Activated T-cell treated with anti-CD3 and anti-CD28 coated beads, Interleukin-2, amount 50 U/mL, for 24 hours (primary cell): Measurements from ENCODE around the gene CACTIN.

Source experiments
- DNase-seq: peaks from one replicate; pipeline ENCODE4 v3.0.0-alpha.2; 2020
- H3K27ac Mint-ChIP-seq: 2 replicates; pipeline ENCODE4 v1.8.0; 2020; ENCODE audit warnings: mild to moderate bottlenecking, mixed read lengths
- H3K27me3 Mint-ChIP-seq: 2 replicates; pipeline ENCODE4 v1.8.0; 2020; ENCODE audit warnings: mixed read lengths
- H3K36me3 Mint-ChIP-seq: 2 replicates; pipeline ENCODE4 v1.8.0; 2020; ENCODE audit warnings: low read depth, mixed read lengths
- H3K4me1 Mint-ChIP-seq: 2 replicates; pipeline ENCODE4 v1.8.0; 2020; ENCODE audit warnings: low read depth, mixed read lengths
- H3K4me3 Mint-ChIP-seq: 2 replicates; pipeline ENCODE4 v1.8.0; 2020; ENCODE audit warnings: mild to moderate bottlenecking, moderate library complexity, mixed read lengths
- H3K9me3 Mint-ChIP-seq: 2 replicates; pipeline ENCODE4 v1.8.0; 2020; ENCODE audit warnings: mixed read lengths

The CACTIN gene

DNA sequence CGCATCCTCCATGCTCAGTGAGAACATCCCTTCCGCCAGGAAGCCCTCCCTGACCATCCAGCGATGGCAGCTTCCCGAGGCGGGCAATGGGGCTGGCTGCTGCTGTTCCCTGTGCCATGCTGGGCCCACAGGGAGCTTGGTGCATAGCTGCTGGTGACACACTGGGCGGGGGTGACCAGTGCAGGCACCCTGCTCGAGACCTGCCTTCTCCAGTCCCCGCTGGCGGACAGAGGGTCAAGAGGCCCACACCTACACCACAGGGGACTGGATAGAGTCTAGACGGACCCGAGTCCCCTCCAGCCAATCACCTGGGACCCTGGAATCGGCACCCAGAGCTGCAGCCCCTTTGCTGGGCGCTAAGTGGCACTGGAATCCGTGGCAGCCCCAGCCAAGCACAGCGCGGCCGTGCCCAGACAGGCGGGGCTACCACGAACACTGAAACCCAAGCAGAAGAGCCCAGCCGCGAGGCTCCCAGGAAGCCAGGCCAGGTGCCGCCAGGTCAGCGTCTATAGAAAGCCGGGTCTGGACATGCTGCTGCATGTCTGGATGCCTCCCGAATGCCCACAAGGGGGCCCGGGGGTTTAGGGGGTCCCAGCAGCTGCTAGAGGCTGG lies 11.0 kb downstream of the CACTIN start:
- no peaks in the 10 kb centered on the region for H3K27me3 Mint-ChIP-seq
- peaks cover 61% of the 10 kb centered on the region for H3K36me3 Mint-ChIP-seq
- no peak overlapping the region for H3K4me3 Mint-ChIP-seq

DNA sequence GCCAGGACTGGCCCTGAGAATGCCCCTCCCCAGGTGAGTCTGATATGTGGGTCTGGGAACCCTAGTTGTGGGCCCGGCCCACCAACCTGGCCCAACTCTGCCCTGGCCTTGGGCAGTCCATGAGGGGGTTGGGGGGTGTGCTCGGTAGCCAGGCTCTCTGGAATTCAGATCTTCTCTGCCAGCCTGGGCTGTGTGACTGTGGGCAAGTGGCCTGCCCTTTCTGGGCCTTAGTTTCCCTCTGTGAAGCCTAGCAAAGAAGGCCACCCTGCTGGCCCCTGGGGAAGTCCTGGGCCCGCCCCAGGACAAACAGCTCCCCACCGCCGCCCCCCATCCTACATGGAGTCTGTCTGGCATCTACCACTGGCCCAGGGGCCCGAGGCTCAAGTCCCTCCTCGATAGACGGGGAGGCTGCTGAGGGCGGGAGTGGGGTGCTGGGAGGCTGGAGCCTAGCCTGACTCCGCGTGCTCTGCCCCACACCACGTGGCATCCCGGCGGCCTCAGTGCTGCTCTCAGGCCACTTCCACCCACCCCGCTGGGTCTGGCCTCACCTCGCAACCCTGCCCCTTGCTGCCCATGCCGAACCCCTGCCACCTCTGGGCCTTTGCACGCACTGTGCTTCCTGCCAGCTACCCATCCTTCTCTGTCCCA lies 11.6 kb downstream of the CACTIN start:
- no peak overlapping the region for H3K27ac Mint-ChIP-seq
- H3K27me3 Mint-ChIP-seq, result no peaks in the 10 kb centered on the region
- no peak for DNase-seq
- H3K4me3 Mint-ChIP-seq, result no peak overlapping the region
- peaks cover 66% of the 10 kb centered on the region for H3K36me3 Mint-ChIP-seq
- H3K4me1 Mint-ChIP-seq, result peaks cover 9% of the 10 kb centered on the region
- no peaks in the 10 kb centered on the region for H3K9me3 Mint-ChIP-seq

More for the DNA sequence above, 11.0 kb downstream of the CACTIN start:
- Mint-ChIP-seq H3K4me1 (peaks cover 9% of the 10 kb centered on the region), H3K27ac (no peak overlapping the region), H3K9me3 (no peaks in the 10 kb centered on the region)
- DNase-seq, result no peak

GRCh38 chr19:3613818-3614661 lies 12.6 kb downstream of the CACTIN start:
- Mint-ChIP-seq H3K27me3 (no peaks in the 10 kb centered on the region), H3K4me1 (peaks cover 9% of the 10 kb centered on the region), H3K4me3 (no peak overlapping the region), H3K27ac (no peak overlapping the region), H3K9me3 (no peaks in the 10 kb centered on the region), H3K36me3 (peaks cover 63% of the 10 kb centered on the region)
- DNase-seq, result no peak

GRCh38 chr19:3612901-3613741 lies 13.5 kb downstream of the CACTIN start:
- no peak overlapping the region for H3K4me3 Mint-ChIP-seq
- peaks cover 2% of the 10 kb centered on the region for H3K27me3 Mint-ChIP-seq
- H3K27ac Mint-ChIP-seq, result no peak overlapping the region
- no peaks in the 10 kb centered on the region for H3K9me3 Mint-ChIP-seq
- peaks cover 9% of the 10 kb centered on the region for H3K4me1 Mint-ChIP-seq
- DNase-seq, result no peak
- H3K36me3 Mint-ChIP-seq, result peaks cover 55% of the 10 kb centered on the region

DNA sequence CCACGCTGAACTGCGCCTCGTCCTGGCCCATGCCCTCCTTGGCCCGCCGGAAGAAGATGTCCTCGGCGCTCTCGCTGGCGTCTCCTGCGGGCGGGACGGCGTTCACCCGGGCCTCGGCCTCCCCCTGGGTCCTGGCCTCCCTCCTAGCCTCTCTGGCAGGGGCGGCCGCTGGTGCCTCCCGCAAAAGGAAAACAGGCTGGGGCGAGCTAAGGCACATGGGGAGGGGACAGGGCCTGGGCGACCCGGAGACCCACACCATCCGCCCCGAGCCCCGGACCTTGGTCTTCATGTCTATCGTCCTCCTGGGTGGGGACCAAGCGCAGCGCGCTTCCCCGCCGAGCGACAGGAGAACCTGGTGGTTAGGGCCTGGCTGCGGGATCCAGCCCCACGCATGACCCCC lies 14.3 kb downstream of the CACTIN start:
- Mint-ChIP-seq H3K4me3 (no peak overlapping the region), H3K9me3 (no peaks in the 10 kb centered on the region), H3K27me3 (peaks cover 7% of the 10 kb centered on the region), H3K4me1 (peaks cover 7% of the 10 kb centered on the region), H3K36me3 (peaks cover 49% of the 10 kb centered on the region), H3K27ac (no peak overlapping the region)
- DNase-seq, result no peak

DNA sequence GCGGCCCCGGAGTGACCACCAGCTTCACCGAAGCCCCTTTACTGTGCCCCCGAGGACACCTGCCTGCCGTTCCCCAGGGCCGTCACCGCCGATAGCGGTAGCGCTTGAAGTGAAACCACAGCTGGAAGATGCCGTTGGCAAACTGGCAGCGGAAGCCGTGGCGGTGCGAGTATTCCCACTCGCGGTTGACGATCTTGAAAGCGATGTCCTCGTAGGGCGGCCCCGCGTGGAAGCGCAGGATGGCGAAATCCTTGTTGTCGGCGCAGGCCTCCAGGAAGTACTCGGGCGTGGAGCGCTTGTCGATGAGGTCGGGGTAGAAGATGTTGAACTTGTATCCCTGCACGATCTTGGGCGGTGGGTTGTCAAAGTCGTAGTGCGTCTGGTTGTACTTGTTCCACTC lies 14.7 kb downstream of the CACTIN start:
- no peak overlapping the region for H3K4me3 Mint-ChIP-seq
- H3K27ac Mint-ChIP-seq, result no peak overlapping the region
- H3K9me3 Mint-ChIP-seq, result no peaks in the 10 kb centered on the region
- peaks cover 44% of the 10 kb centered on the region for H3K36me3 Mint-ChIP-seq
- no peak for DNase-seq
- peaks cover 10% of the 10 kb centered on the region for H3K27me3 Mint-ChIP-seq
- peaks cover 7% of the 10 kb centered on the region for H3K4me1 Mint-ChIP-seq

DNA sequence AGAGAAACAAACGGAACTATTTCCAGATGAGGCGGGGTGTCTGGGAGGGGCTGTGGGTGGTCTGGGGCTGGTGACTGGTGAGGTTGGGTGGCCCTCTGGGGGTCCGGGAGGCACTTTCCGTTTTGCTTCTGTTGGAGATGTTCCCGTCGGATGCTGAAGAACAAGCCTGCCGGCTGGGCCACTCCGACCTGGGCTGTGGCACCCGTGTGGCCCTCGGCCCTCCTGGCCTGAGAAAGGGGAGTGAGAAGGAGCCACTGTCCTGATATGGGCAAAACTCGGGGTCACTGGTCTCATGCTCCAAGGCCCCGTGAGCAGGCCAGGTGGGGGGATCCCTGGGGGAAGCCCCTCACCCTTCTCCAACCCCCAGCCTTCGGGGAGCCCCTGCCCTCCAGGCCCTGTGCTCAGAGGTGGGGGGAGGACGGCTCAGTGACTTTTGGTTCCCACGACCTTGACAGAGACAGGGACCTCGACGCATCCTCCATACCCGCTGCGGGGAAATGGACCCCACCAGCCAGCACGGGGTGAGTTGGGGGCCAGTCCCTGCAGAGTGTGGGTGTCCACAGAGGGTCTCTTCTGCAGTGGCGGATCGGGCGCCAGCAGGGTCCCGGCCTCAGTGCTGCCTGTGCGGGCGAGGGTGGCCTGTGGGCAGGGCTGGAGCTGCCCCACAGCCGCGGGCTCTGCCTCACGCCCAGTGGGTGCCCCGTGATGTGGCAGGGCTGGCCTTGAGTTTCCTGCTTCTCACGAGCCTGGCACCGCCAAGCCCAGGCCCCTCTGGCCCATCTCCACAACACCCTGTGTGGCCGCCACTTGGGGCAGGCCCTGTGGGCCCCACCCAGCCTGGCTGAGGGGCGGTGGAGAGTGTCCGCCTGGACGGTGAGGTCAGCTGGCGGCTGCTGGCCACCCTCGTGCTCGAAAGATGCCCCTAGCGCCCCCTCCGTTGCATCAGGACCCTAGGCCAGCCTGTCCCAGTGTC lies 15.6 kb downstream of the CACTIN start:
- Mint-ChIP-seq H3K4me3 (no peak overlapping the region), H3K9me3 (no peaks in the 10 kb centered on the region), H3K27me3 (peaks cover 10% of the 10 kb centered on the region), H3K27ac (no peak overlapping the region), H3K4me1 (peaks cover 7% of the 10 kb centered on the region), H3K36me3 (peaks cover 41% of the 10 kb centered on the region)
- no peak for DNase-seq

DNA sequence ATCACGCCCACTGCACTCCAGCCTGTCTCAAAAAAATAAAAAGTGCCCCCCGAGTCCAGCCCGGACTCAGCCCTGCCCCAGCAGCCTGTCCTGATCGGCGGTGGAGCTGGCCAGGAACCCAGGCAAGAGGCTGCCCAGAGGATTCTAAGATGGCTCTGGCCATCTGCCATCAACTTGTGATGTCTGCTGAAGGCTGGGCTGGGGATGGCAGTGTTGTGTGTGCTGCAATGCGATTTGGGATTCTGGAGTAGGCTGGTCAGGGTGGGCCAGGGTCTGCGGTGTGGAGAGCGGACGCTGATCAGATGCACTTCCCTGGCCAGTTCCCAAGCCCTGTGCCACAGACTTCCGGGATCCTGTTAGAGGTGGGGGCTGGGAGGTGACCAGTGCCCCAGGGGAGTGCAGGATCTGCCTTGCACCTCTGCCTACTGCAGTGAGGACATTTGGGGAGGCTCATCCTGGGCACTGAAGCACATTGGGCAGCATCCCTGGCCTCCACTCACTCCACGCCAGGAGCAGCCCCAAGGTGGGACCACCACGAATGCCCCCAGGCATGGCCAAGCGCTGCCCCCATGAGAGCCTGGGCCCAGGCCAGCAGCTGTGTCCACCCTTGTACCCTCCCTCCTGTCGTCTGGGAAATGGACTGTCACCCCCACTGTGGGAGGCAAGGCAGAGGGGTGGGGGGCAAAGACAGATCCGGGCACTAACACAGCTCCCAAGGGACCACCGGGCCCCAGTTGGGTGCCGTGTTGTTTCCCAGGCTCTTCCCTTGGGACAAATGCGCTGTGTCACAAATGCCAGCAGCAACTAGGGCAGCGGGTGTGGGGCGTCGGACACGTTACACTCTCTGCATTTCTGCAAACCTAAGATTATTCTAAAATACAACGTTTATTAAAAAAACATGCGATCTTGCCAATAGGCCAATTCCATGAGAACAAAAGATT lies 16.5 kb downstream of the CACTIN start:
- no peaks in the 10 kb centered on the region for H3K9me3 Mint-ChIP-seq
- no peak overlapping the region for H3K27ac Mint-ChIP-seq
- peaks cover 34% of the 10 kb centered on the region for H3K36me3 Mint-ChIP-seq
- peaks cover 7% of the 10 kb centered on the region for H3K4me1 Mint-ChIP-seq
- no peak overlapping the region for H3K4me3 Mint-ChIP-seq
- DNase-seq, result no peak
- peaks cover 10% of the 10 kb centered on the region for H3K27me3 Mint-ChIP-seq

DNA sequence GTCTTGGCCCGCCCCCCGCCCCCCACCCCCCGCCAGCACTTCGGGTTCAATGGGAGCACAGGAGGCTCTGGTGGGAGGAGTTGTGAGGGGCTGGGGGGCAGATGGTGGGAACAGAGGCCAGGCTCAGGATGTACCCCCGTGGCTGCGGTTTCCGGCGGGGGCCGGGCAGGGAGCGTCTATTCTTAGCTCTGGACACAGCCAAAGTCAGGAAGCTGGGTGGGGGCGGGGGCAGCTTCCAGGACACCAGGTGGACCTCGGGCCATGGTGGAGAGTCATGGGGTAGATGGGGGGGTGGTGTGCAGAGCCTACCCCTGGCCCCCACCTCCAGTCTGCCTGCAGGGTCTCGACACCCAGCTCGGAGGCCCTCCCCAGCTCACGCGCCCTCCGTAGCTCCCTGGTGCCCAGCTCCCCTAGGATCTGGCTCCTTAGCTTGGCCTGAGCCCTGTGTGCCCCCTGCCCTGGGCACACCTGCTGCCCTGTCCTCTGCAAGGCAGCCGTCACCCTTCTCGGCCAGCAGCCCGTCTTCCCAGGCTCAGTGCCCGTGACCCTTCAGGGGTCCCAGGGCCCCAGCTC lies 17.8 kb downstream of the CACTIN start:
- H3K27me3 Mint-ChIP-seq, result peaks cover 10% of the 10 kb centered on the region

GRCh38 chr19:3608079-3608641 lies 18.4 kb downstream of the CACTIN start:
- no peak overlapping the region for H3K27ac Mint-ChIP-seq
- peaks cover 7% of the 10 kb centered on the region for H3K4me1 Mint-ChIP-seq
- no peaks in the 10 kb centered on the region for H3K9me3 Mint-ChIP-seq
- DNase-seq, result no peak
- peaks cover 10% of the 10 kb centered on the region for H3K27me3 Mint-ChIP-seq
- H3K36me3 Mint-ChIP-seq, result peaks cover 25% of the 10 kb centered on the region
- peak overlapping the region; percentile 41 for H3K4me3 Mint-ChIP-seq

More for the DNA sequence above, 17.8 kb downstream of the CACTIN start:
- no peak overlapping the region for H3K4me3 Mint-ChIP-seq
- H3K36me3 Mint-ChIP-seq, result peaks cover 30% of the 10 kb centered on the region
- no peak for DNase-seq
- H3K4me1 Mint-ChIP-seq, result peaks cover 7% of the 10 kb centered on the region
- no peaks in the 10 kb centered on the region for H3K9me3 Mint-ChIP-seq
- H3K27ac Mint-ChIP-seq, result no peak overlapping the region

- H3K4me3 Mint-ChIP-seq, result peak overlapping the region; percentile 41
- peaks cover 7% of the 10 kb centered on the region for H3K4me1 Mint-ChIP-seq
- H3K27ac Mint-ChIP-seq, result no peak overlapping the region
- H3K27me3 Mint-ChIP-seq, result peaks cover 10% of the 10 kb centered on the region
- H3K36me3 Mint-ChIP-seq, result peaks cover 22% of the 10 kb centered on the region
- DNase-seq, result no peak
- H3K9me3 Mint-ChIP-seq, result no peaks in the 10 kb centered on the region
Measured at GRCh38 chr19:3607303-3608078, 19.1 kb downstream of the CACTIN start.
